Measurements from ENCODE around the gene ANKRD11.

DNA sequence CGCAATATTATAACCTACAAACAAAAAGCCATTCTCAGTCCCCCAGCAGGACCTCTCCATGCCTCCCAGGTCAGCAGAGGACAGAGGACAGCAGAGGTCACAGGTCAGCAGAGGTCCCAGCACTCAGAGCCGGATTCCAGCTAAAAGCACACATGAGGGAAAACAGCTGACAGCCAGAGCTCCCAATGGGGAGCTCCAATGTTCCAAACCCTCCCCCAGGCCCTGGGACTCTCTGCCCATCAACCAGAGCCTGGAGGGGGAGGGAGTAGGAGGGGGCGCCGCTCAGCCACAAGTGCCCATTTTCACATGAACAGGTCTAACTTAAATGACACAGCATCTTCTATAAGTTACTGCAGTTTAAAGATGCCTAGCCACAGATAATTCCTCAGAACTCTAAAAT, 77.5 kb downstream of the ANKRD11 start:
- TF ChIP-seq SIN3A (IDR thresholded peaks at IDR 0.05; ENCODE audit: borderline replicate concordance, insufficient read depth, low read depth, low read length): no peak
- no peak for TF ChIP-seq POLR2AphosphoS5 (IDR thresholded peaks at IDR 0.05; ENCODE audit: low read depth, low read length)
- no peak for TF ChIP-seq CTCF (IDR thresholded peaks at IDR 0.05)
- TF ChIP-seq TCF7L2 (IDR thresholded peaks at IDR 0.05; ENCODE audit: low read depth, low read length): no peak
- TF ChIP-seq, protein P1, sequence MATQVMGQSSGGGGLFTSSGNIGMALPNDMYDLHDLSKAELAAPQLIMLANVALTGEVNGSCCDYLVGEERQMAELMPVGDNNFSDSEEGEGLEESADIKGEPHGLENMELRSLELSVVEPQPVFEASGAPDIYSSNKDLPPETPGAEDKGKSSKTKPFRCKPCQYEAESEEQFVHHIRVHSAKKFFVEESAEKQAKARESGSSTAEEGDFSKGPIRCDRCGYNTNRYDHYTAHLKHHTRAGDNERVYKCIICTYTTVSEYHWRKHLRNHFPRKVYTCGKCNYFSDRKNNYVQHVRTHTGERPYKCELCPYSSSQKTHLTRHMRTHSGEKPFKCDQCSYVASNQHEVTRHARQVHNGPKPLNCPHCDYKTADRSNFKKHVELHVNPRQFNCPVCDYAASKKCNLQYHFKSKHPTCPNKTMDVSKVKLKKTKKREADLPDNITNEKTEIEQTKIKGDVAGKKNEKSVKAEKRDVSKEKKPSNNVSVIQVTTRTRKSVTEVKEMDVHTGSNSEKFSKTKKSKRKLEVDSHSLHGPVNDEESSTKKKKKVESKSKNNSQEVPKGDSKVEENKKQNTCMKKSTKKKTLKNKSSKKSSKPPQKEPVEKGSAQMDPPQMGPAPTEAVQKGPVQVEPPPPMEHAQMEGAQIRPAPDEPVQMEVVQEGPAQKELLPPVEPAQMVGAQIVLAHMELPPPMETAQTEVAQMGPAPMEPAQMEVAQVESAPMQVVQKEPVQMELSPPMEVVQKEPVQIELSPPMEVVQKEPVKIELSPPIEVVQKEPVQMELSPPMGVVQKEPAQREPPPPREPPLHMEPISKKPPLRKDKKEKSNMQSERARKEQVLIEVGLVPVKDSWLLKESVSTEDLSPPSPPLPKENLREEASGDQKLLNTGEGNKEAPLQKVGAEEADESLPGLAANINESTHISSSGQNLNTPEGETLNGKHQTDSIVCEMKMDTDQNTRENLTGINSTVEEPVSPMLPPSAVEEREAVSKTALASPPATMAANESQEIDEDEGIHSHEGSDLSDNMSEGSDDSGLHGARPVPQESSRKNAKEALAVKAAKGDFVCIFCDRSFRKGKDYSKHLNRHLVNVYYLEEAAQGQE (IDR thresholded peaks at IDR 0.05; ENCODE audit: insufficient read depth in 1 of 2, low read depth in 2 of 2, low read length in 1 of 2): no peak

All from Panc1 (cell line).